Cardiac fibroblast (primary cell): ENCODE data around the gene SUMO2.

Experiments used
- DNase-seq, 2 donors: peaks; one replicate each; pipeline versions ENCODE4 v3.0.0 to v3.0.0-alpha.2; 2010; ENCODE audit warnings: low read depth in 2 of 2
- H3K4me3 ChIP-seq, 2 donors: replicated peaks in 1 of 2; 1 replicate in 1 of 2; 2 replicates in 1 of 2; pipeline ENCODE4 v1.5.1; 2011; ENCODE audit warnings: low read depth in 2 of 2, low read length in 2 of 2, mild to moderate bottlenecking in 2 of 2, moderate library complexity in 1 of 2
- CTCF ChIP-seq: IDR thresholded peaks from one replicate; pipeline ENCODE4 v1.5.1; 2011; ENCODE audit warnings: low read depth, mild to moderate bottlenecking, low read length, inconsistent platforms

The SUMO2 gene

DNA sequence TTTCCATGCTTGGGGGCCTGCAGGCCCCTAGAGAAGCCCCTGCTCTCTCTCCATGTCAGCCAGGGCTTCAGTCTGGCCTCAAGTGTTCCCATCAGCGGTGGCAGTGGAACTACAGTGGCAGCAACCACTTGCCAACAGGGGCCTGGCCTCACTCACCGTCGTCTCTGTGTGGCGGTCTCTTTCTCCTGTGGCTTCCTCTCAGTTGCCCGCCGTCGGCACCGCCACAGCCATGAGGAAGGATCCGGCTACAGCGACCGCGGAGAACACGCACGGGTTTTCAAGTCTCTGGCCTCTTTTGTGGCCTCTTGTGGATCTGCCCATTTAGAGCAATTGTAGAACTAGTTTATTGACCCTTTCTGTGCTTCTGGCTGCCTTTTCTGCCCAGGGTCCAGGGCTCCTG is 64.5 kb downstream of the SUMO2 start:
- DNase-seq: no peak
- TF ChIP-seq CTCF: no peak
- no peak overlapping the region for H3K4me3 ChIP-seq

DNA sequence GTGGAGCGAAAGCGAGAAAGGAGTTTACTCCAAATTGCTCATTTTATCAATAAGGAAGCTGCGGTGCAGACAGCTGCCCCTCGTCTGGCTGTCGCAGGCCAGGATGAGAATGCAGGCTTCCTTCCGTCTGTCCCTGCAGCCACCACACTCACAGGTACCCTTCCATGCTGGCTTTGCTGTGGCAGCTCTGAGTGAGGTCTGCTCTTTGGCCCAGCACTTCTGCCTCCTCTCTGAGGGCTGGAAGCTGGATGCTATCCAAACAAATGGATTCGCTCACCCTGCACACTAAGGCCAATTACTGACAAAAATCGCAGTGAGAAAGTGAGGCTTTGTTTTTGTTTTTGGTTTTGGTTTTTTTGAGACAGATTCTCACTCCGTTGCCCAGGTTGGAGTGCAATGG is 66.0 kb downstream of the SUMO2 start:
- TF ChIP-seq CTCF: no peak
- H3K4me3 ChIP-seq: no peak overlapping the region
- DNase-seq: peak in 1 of 2 donors; percentile 28
